ENCODE measurements around the gene ATP5ME. TPM values are rescaled to one million over a fixed set of nuclear protein-coding genes. Genes with fewer than 3 reads are reported as not detected.
"Not testable (repeated sequence)": the region's sequence is repeated elsewhere in the genome, so short reads cannot be mapped to it uniquely, and the experiment has no call there.

ATP5ME gene
- total RNA-seq, 2 donors from 2014 or later = 187 to 224 TPM

GRCh38 chr4:675980-676870, 2.1 kb upstream of the ATP5ME start:
- Mint-ChIP-seq H3K9me3 (no peaks in the 10 kb centered on the region), H3K36me3 (peaks cover 5% of the 10 kb centered on the region), H3K27me3 (no peaks in the 10 kb centered on the region), H3K4me3 (peak overlapping the region; percentile 68), H3K27ac (peak overlapping the region in 1 of 2 donors; percentile 69), H3K4me1 (ENCODE audit: low read depth in 2 of 2) (peaks cover 7 to 21% of the 10 kb centered on the region in 2 donors)
- DNase-seq (ENCODE audit: low spot score) (no peak), ATAC-seq (no peak)

GRCh38 chr4:675036-675882, 1.2 kb upstream of the ATP5ME start:
- H3K4me1 Mint-ChIP-seq (ENCODE audit: low read depth in 2 of 2) = peaks cover 7 to 15% of the 10 kb centered on the region in 2 donors
- ATAC-seq = peak; percentile 0 to 10
- no peaks in the 10 kb centered on the region for H3K27me3 Mint-ChIP-seq
- H3K36me3 Mint-ChIP-seq = peaks cover 5% of the 10 kb centered on the region
- DNase-seq (ENCODE audit: low spot score) = no peak
- H3K4me3 Mint-ChIP-seq = peak overlapping the region; percentile 68
- no peaks in the 10 kb centered on the region for H3K9me3 Mint-ChIP-seq
- peak overlapping the region; percentile 65 to 69 for H3K27ac Mint-ChIP-seq

GRCh38 chr4:673349-674091, 556 bp downstream of the ATP5ME start:
- no peaks in the 10 kb centered on the region for H3K27me3 Mint-ChIP-seq
- H3K9me3 Mint-ChIP-seq = no peaks in the 10 kb centered on the region
- H3K4me1 Mint-ChIP-seq (ENCODE audit: low read depth in 2 of 2) = peaks cover 7 to 9% of the 10 kb centered on the region in 2 donors
- H3K4me3 Mint-ChIP-seq = peak overlapping the region; percentile 88
- DNase-seq (ENCODE audit: low spot score) (no peak), ATAC-seq (peak in 1 of 2 donors; percentile 17)
- H3K36me3 Mint-ChIP-seq = peaks cover 5% of the 10 kb centered on the region
- H3K27ac Mint-ChIP-seq = peak overlapping the region; percentile 61 to 77

- H3K4me1 Mint-ChIP-seq (ENCODE audit: low read depth in 2 of 2) = peaks cover 7 to 13% of the 10 kb centered on the region in 2 donors
- no peak overlapping the region for H3K27ac Mint-ChIP-seq
- H3K9me3 Mint-ChIP-seq = no peaks in the 10 kb centered on the region
- H3K36me3 Mint-ChIP-seq = peaks cover 5% of the 10 kb centered on the region
- no peak overlapping the region for H3K4me3 Mint-ChIP-seq
- DNase-seq (ENCODE audit: low spot score) = no peak
- no peak for ATAC-seq
- no peaks in the 10 kb centered on the region for H3K27me3 Mint-ChIP-seq
Observed at GRCh38 chr4:671769-672168, 2.3 kb downstream of the ATP5ME start.

- not testable (repeated sequence) for H3K4me3 Mint-ChIP-seq; H3K9me3 Mint-ChIP-seq; H3K27ac Mint-ChIP-seq; H3K36me3 Mint-ChIP-seq; DNase-seq (ENCODE audit: low spot score); H3K27me3 Mint-ChIP-seq; ATAC-seq
- peaks cover 7 to 17% of the 10 kb centered on the region in 2 donors for H3K4me1 Mint-ChIP-seq (ENCODE audit: low read depth in 2 of 2)
Observed at GRCh38 chr4:669806-670559, 4.1 kb downstream of the ATP5ME start.

- not testable (repeated sequence) for H3K9me3 Mint-ChIP-seq; H3K36me3 Mint-ChIP-seq; ATAC-seq; DNase-seq (ENCODE audit: low spot score); H3K27me3 Mint-ChIP-seq; H3K27ac Mint-ChIP-seq; H3K4me3 Mint-ChIP-seq
- peaks cover 4 to 13% of the 10 kb centered on the region in 2 donors for H3K4me1 Mint-ChIP-seq (ENCODE audit: low read depth in 2 of 2)
Observed at GRCh38 chr4:668219-668618, 5.9 kb downstream of the ATP5ME start.

GRCh38 chr4:667545-667925, 6.5 kb downstream of the ATP5ME start:
- Mint-ChIP-seq H3K27ac (no peak overlapping the region), H3K36me3 (no peaks in the 10 kb centered on the region), H3K27me3 (no peaks in the 10 kb centered on the region), H3K4me1 (ENCODE audit: low read depth in 2 of 2) (peaks cover 0 to 13% of the 10 kb centered on the region in 2 donors), H3K4me3 (no peak overlapping the region), H3K9me3 (no peaks in the 10 kb centered on the region)
- ATAC-seq (no peak), DNase-seq (ENCODE audit: low spot score) (no peak)

- DNase-seq (ENCODE audit: low spot score) (no peak), ATAC-seq (no peak)
- H3K36me3 Mint-ChIP-seq = no peaks in the 10 kb centered on the region
Observed at GRCh38 chr4:666822-667544, 7.1 kb downstream of the ATP5ME start.

GRCh38 chr4:666436-666810, 7.7 kb downstream of the ATP5ME start:
- H3K36me3 Mint-ChIP-seq = no peaks in the 10 kb centered on the region

More at GRCh38 chr4:666822-667544, 7.1 kb downstream of the ATP5ME start:
- no peaks in the 10 kb centered on the region for H3K9me3 Mint-ChIP-seq
- H3K27ac Mint-ChIP-seq = no peak overlapping the region
- no peaks in the 10 kb centered on the region for H3K27me3 Mint-ChIP-seq
- peaks cover 0 to 16% of the 10 kb centered on the region in 2 donors for H3K4me1 Mint-ChIP-seq (ENCODE audit: low read depth in 2 of 2)
- H3K4me3 Mint-ChIP-seq = no peak overlapping the region

GRCh38 chr4:665751-666435, 8.2 kb downstream of the ATP5ME start:
- Mint-ChIP-seq H3K4me1 (ENCODE audit: low read depth in 2 of 2) (peaks cover 0 to 16% of the 10 kb centered on the region in 2 donors), H3K27me3 (no peaks in the 10 kb centered on the region), H3K36me3 (no peaks in the 10 kb centered on the region), H3K27ac (no peak overlapping the region), H3K9me3 (no peaks in the 10 kb centered on the region), H3K4me3 (no peak overlapping the region)
- ATAC-seq (no peak), DNase-seq (ENCODE audit: low spot score) (peak; percentile 61)

More at GRCh38 chr4:666436-666810, 7.7 kb downstream of the ATP5ME start:
- ATAC-seq = no peak
- Mint-ChIP-seq H3K4me1 (ENCODE audit: low read depth in 2 of 2) (peaks cover 0 to 16% of the 10 kb centered on the region in 2 donors), H3K4me3 (no peak overlapping the region), H3K27ac (no peak overlapping the region), H3K9me3 (no peaks in the 10 kb centered on the region), H3K27me3 (no peaks in the 10 kb centered on the region)
- no peak for DNase-seq (ENCODE audit: low spot score)

- no peaks in the 10 kb centered on the region for H3K36me3 Mint-ChIP-seq
- H3K4me1 Mint-ChIP-seq (ENCODE audit: low read depth in 2 of 2) = peaks cover 0 to 16% of the 10 kb centered on the region in 2 donors
- H3K27ac Mint-ChIP-seq = no peak overlapping the region
- ATAC-seq (no peak), DNase-seq (ENCODE audit: low spot score) (no peak)
- H3K27me3 Mint-ChIP-seq = no peaks in the 10 kb centered on the region
- no peak overlapping the region for H3K4me3 Mint-ChIP-seq
- H3K9me3 Mint-ChIP-seq = no peaks in the 10 kb centered on the region
Observed at GRCh38 chr4:665381-665750, 8.7 kb downstream of the ATP5ME start.

GRCh38 chr4:664713-665231, 9.3 kb downstream of the ATP5ME start:
- peaks cover 0 to 16% of the 10 kb centered on the region in 2 donors for H3K4me1 Mint-ChIP-seq (ENCODE audit: low read depth in 2 of 2)
- DNase-seq (ENCODE audit: low spot score) (no peak), ATAC-seq (no peak)
- no peaks in the 10 kb centered on the region for H3K27me3 Mint-ChIP-seq
- no peaks in the 10 kb centered on the region for H3K36me3 Mint-ChIP-seq
- peak overlapping the region; percentile 56 to 75 for H3K27ac Mint-ChIP-seq
- no peaks in the 10 kb centered on the region for H3K9me3 Mint-ChIP-seq
- H3K4me3 Mint-ChIP-seq = peak overlapping the region; percentile 85

Measured in natural killer cell treated with Interleukin-12 subunit alpha and Interleukin-12 subunit beta and Interleukin-15 and Interleukin-18, amount 100 ng/mL, for 72 hours (primary cell).